NCI-H2081 (cell line): ENCODE measurements around the gene BUD31.
"Not testable (repeated sequence)": the region's sequence is repeated elsewhere in the genome, so short reads cannot be mapped to it uniquely, and the experiment has no call there.

Source experiments
- DNase-seq, 2 experiments: peaks; one replicate each; lab custom pipeline; 2025; lab: John Stamatoyannopoulos, UW

BUD31 gene

GRCh38 chr7:99380823-99381663, 27.7 kb upstream of the BUD31 start:
- DNase-seq, result no peak

GRCh38 chr7:99381664-99382075, 27.1 kb upstream of the BUD31 start:
- no peak for DNase-seq

- no peak for DNase-seq
Observed at GRCh38 chr7:99383203-99383602, 25.6 kb upstream of the BUD31 start.

GRCh38 chr7:99383791-99384370, 24.9 kb upstream of the BUD31 start:
- DNase-seq, result no peak

- no peak for DNase-seq
Observed at GRCh38 chr7:99384523-99384922, 24.2 kb upstream of the BUD31 start.

GRCh38 chr7:99385564-99385963, 23.2 kb upstream of the BUD31 start:
- no peak for DNase-seq

- no peak for DNase-seq
Observed at GRCh38 chr7:99386584-99387238, 22.1 kb upstream of the BUD31 start.

GRCh38 chr7:99387239-99387635, 21.5 kb upstream of the BUD31 start:
- not testable (repeated sequence) for DNase-seq

- no peak for DNase-seq
Observed at GRCh38 chr7:99387912-99388311, 20.9 kb upstream of the BUD31 start.

GRCh38 chr7:99389772-99390171, 19.0 kb upstream of the BUD31 start:
- DNase-seq, result no peak

- no peak for DNase-seq
Observed at GRCh38 chr7:99390941-99391602, 17.7 kb upstream of the BUD31 start.

GRCh38 chr7:99392046-99392445, 16.7 kb upstream of the BUD31 start:
- DNase-seq, result peak in 1 of 2 experiments; percentile 26

- DNase-seq, result peak; percentile 81 to 88
Observed at GRCh38 chr7:99392659-99393354, 16.0 kb upstream of the BUD31 start.

- DNase-seq, result peak; percentile 43 to 75
Observed at GRCh38 chr7:99393355-99394187, 15.2 kb upstream of the BUD31 start.

- no peak for DNase-seq
Observed at GRCh38 chr7:99394188-99394502, 14.6 kb upstream of the BUD31 start.

- no peak for DNase-seq
Observed at GRCh38 chr7:99395616-99396327, 13.0 kb upstream of the BUD31 start.

GRCh38 chr7:99396418-99397296, 12.1 kb upstream of the BUD31 start:
- no peak for DNase-seq

GRCh38 chr7:99397297-99397983, 11.3 kb upstream of the BUD31 start:
- no peak for DNase-seq

- no peak for DNase-seq
Observed at GRCh38 chr7:99398891-99399445, 9.8 kb upstream of the BUD31 start.
